G401 (cell line): ENCODE data around the gene RNU7-1. TPM values are rescaled to one million over a fixed set of nuclear protein-coding genes. Genes with fewer than 3 reads are reported as not detected.

Experiments
- DNase-seq: peaks from one replicate; pipeline ENCODE4 v3.0.0-alpha.2; 2015; ENCODE audit warnings: low spot score
- in situ Hi-C: cut with HindIII; loops from 2 replicates; pipeline ENCODE4 v1.10.0; 2016; ENCODE audit warnings: low sequenced_read_pairs, mixed read lengths
- total RNA-seq: library from RNA; depleted of rRNA; stranded (reverse); fragments of >200 nt; shearing (Covaris generic); gene quantifications from 2 replicates; pipeline ENCODE4 v1.2.3, GENCODE V29; 2014

RNU7-1 gene
- total RNA-seq, 1 experiment from 2014 or later = not detected

DNA sequence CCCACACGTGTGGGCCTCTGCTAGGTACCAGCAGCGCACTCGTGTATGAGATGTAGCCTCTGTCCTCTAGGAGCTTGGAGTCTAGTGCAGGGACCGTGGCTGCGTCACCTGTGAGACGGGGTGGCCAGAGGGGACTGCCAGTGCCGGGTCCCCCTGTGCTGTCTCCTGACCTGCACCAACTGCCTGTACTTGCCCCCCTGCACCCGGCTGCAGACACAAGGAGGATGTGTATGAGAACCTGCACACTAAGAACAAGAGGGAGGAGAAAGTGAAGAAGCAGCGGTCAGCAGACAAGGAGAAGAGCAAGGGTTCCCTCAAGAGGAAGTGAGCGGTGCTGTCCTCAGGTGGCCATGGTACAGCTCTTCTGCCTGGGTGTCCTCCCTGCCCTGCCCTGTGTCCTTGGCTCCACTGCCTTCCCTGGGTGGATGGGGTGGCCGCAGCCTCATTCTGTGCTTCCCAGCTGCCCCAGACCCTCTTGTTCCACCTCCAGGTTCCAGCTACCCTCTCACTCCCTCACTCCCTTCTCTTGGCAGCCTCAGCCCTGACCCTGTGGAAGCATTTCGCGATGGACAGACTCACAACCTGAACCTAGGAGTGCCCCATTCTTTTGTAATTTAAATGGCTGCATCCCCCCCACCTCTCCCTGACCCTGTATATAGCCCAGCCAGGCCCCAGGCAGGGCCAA is 17.1 kb downstream of the RNU7-1 start:
- in situ Hi-C loops = no loop called here
- DNase-seq = no peak

DNA sequence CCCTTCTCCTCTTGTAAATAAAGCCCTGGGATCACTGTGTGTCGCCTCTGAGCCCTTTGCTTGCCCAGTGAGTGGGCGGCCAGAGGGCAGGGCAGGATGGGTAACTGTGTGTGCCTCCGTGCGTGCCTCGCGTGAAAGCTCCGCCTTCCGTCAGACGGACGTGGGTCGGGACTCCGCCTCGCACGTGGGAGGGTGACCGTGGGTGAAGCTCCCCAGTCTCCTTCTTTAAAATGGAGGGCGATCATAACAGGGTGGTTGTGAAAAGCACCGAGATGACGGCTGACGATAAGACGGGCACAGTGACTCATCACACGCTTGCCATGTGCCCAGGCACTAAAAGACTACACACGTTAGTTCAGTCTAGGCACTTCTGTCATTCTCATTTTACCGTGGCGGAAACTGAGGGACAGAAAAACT is 17.7 kb downstream of the RNU7-1 start:
- no peak for DNase-seq
- in situ Hi-C loops = no loop called here

DNA sequence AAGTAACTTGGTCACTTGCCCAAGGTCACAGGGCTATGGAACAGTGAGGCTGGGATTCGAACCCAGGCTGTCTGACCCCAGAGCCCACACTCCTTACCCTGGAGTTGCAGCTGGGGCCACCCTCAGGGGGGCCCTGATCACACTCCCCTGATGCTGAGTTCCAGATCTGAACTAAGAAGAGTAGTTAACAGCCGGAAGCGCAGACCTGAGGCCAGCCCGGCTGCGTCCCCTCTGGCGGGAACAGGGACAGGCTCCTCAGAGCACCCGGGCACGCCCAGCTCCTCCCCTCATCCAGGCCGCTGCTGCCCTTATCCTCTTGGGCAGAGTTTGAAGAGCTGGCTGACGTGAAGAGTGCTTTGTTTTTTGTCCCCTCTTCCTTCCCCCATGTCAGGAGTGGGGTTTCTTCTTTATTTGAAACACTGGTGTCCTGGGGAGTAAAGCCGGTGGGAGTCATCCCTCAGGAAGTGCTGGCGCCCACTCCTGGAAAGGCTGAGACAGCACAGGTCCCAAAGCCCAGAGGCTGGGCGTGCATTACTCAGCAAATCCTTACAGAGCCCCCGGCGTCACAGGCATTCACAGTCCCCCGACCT is 18.2 kb downstream of the RNU7-1 start:
- in situ Hi-C loops = no loop called here

DNA sequence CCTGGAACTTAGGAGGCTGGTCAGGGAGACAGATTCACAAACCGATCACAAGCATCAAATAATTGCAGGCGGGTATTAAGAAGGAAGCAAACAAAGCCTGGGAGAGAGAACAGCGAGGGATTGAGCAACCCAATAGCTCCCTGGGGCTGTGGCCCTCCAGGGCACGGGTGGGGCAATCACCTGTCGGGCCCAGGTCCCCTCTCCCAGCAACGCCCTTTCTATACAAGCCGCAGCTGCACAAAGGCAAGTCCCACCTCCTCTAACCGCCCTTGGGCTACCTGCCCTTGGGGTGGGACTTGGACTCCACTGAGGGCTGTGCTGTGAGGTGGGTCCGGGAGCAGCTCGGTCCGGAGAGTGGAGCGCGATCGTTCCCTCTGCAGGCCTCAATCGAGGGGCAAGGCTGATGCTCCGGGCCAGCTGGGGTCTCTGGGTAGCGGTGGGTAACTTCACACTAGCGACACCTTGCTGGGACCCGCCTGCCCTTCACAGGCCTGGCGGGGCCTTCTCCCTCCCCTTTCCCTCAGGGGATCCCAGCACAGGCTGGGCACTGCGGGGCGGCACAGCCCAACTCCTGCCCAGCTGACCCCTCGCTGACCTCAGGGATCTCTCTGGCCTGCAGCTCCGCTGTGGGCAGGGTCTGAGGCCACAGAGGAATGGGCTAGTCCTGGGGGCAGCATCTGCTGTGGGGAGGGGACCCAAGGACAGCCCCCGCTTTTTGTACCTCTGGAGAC is 18.8 kb downstream of the RNU7-1 start:
- in situ Hi-C loops = no loop called here
- no peak for DNase-seq

More for the DNA sequence above, 18.2 kb downstream of the RNU7-1 start:
- DNase-seq = peak; percentile 33

DNA sequence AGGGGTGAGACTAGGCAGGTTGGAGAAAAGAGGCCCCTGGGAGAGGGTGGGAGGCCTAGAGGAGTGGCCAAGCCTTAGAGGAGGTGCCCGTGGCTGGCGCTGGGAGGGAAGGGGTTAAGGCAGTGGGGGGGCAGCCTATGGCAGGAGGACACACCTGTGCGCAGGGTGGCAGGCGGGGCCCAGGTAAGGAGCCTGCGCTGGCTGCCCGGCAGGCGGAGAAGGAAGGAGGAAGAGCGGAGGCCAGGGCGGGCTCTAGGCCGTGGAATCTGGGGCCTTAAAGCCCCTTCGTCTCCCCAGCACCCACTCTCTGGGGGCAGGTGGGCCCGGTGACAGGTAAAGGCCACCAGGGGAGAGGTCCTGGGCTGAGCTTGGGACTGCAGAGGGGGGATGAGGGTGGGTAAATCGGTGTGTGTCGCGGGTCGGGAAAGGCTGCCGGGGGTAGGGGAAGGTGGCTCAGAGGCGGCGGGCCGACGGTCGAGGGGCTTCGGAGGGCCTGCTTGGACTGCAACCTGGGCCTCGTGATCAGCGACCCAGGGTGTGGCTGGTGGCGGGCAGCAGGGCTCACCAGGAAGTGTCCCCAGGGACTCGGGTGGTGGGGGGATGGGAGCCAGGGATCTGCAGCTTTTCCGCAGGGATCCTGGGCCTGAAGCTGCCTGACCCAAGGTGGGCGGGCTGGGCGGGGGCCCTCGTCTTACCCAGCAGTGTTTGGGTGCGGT is 19.6 kb downstream of the RNU7-1 start:
- DNase-seq = no peak
- in situ Hi-C loops = no loop called here

DNA sequence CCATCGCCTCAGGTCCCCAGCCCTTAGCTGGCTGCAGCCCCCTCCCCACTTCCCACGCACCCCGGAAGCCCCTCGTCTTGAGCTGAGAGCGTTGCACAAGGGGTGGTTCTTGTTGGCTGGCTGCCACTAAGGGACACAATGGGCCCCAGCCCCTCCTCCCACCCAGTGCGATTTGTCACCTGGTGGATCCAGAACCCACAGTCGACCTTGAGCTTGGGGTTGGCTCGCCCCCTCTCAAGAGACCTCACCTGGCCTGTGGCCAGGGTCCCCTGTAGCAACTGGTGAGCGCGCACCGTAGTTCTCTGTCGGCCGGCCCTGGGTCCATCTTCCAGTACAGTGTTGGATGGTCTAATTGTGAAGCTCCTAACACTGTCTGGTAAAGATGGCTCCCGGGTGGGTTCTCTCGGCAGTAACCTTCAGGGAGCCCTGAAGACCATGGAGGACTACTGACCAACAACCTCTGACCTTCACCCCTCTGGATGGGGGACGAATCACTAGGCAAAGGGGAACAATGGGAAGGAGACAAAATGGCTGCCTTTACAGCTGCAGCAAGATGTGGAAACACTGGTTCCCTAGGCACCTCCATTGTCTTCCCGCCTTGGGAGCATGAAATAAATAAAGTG is 20.3 kb downstream of the RNU7-1 start:
- no peak for DNase-seq
- in situ Hi-C loops = no loop called here

DNA sequence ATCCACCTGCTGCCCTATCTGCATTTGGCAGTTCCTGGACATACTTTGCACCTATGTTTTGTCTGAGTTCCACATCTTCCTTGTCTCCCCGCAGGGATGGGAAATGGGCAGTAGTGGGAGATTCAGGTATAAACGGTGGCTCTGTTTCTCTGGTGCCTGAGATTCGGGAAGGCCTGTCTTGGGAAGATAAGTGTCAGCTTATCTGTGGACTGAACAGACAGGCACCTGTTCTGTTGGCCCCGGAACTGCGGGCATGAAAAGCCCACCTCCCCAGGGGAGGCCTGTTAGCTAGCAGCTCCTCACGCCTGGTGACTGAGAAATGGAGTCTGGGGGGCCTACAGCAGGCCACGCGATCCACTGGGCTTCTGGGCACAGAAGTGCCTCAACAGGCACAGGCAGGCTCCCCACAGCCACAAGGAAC is 21.0 kb downstream of the RNU7-1 start:
- DNase-seq = no peak

DNA sequence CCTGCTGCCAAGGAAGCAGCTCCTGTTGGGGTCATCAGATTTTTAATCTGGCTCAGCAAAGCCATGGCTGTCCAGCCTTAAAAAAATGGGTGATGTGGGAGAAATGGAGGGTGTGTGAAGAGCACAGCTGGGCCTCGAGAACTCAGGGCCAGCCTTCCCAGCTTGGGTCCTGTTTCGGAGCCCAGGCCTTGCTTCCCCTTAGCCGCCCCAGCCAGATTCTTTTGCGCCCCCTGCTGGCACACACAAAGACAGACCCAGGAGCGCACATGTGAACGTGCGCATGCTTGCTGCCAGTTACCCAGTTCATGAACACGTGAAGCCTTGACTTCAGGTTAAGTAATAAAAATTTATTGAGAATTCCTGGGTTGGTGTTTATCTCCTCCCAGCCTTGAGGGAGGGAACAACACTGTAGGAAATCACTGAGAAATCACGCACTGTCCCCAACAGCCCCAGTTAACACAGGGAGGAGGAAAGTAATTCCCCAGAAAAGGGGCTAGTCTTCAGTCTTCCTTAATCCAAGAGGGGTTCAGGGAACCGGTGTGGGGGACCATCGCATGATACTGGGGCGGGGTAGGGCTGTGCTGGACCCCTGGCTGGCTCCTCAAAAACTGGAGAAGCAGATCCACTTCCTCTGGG is 21.5 kb downstream of the RNU7-1 start:
- DNase-seq = peak; percentile 89
- in situ Hi-C loops = no loop called here

More for the DNA sequence above, 21.0 kb downstream of the RNU7-1 start:
- in situ Hi-C loops = no loop called here

DNA sequence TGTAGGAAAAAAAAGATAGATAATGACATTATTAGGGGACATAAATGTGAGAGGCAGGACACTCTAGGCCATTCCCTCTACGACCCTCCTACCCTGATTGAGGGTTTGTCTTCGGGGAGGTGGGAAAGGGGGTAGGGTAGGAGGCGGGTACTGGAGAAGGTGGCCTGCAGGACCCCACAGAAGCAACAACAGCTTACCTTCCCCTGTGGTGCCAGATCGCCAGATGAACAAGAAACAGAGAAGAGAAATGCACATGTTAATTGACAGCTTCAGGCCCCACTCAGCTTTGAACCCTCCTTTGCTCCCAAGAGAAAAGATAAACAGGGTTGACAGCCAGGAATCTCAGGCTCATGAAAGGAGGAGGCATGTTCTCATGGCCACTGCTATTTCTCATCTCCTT is 22.1 kb downstream of the RNU7-1 start:
- in situ Hi-C loops = no loop called here

DNA sequence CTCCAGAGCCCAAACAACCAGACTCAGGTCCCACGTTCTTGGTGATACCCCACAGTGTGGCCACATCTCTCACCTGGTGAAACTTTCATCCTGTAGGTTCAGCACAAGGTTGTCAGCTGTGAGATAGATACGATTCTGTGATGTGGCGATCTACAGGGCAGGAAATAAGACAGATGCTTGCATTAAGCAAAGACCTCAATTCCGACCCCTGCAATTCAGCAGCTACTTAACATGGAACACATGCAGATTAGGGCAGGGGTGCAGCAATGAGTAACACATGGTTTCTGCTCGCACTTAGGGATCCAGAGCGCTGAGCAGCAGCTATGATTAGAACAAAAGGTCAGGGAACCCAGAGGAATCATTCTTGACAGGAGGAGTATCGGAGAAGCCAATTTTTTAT is 22.7 kb downstream of the RNU7-1 start:
- in situ Hi-C loops = no loop called here
- DNase-seq = no peak

More for the DNA sequence above, 22.1 kb downstream of the RNU7-1 start:
- no peak for DNase-seq

DNA sequence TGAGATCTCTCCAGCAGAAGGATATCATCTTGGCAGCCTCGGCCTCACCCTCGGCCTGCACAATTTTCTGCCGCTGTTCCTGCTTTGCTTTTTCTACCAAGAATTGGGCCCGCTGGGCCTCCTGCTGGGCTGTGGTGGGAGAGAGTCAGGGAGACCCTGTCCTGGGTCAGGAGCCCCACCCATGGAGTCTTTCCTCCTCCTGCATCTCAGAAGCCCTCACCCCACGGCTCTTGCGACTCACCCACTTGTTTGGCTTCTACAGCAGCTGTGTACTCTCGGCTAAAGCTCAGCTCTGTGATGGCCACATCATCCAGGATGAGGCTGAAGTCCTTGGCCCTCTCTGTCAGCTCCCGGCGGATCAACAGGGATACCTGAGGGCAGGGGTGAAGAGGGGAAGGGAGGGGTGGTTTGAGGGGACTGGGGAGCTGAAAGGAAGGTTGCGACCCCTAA is 24.1 kb downstream of the RNU7-1 start:
- DNase-seq = no peak
- in situ Hi-C loops = no loop called here

DNA sequence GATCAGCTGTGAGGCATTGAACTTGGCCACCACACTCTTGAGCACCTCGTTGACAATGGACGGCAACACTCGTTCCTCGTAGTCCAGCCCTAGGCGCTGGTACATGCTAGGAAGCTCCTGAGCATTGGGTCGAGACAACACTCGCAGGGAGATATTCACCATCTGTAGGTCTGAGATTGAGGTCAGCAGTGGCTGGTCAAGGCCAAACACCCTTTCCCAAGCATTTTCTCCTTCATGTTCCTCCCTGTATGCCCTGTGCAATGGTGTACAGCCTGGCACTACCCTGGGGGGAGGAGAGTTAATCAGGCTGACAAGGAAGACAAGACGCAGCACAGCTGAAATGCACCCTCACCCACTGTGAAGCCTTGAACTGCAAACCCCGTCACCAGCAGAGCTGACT is 24.8 kb downstream of the RNU7-1 start:
- DNase-seq = no peak
- in situ Hi-C loops = no loop called here

DNA sequence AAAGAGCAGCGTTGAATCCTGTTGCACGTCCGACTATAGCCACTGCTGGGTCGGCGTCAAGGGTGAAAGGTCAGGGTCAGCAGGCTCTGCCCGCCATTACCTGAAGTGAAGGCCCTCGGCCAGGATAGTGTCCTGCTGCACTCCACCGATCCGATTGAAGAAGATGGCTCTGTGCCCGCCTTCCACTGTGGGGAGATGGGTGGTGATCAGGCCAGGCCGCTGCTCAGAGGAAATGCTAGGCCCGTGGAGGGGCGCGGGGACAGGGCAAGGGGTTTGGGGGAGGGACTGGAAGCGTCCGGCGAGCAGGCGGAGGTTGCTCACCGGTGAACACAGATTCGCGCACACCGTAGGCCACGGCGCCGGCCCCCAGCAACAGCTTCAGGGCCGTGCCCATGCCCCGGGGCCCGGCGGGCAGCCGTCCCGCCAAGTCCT is 26.5 kb downstream of the RNU7-1 start:
- in situ Hi-C loops = no loop called here
- DNase-seq = no peak

DNA sequence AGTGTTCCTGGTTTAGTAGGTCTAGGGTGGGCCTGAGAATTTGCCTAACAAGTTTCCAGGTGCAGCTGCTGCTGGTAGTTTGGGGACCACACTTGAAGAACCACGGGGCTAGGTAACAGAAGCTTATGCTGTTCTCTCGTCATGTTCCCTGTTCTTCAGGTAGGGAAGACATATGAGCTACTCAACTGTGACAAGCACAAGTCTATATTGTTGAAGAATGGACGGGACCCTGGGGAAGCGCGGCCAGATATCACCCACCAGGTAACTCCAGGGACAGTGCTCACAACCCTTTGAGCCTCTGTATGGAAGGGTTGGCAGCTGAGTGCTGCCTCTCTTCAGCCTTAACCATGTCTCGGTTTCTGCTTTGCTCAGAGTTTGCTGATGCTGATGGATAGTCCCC is 30.6 kb downstream of the RNU7-1 start:
- in situ Hi-C loops = no loop called here
- no peak for DNase-seq

DNA sequence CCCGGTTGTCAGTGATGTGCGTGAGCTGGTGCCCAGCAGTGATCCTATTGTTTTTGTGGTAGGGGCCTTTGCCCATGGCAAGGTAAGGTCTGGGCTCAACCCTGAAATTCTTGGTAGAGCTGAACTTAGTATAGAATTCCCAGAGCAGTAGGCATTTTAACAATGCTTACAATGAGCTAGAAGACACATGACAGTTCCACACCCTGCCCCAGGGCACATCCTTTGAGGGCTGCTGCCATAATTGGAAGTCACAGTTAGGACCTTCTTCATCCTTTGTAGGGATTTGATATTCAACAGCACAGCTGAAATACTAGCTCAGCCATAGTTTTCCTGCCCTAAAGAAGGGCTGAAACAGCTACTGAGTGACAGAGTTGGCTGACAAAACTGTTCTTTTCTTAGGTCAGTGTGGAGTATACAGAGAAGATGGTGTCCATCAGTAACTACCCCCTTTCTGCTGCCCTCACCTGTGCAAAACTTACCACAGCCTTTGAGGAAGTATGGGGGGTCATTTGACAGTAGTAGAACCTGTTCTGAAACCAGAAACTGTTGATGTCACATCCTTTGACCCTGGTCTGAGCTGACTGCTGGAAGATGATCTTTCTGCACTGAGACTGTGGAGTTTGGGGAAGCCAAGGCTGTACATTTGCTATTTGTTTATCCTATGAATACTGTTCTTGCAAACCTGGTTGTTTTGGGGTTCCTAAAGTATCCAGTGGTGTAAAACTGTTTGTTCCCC is 31.8 kb downstream of the RNU7-1 start:
- in situ Hi-C loops = no loop called here
- DNase-seq = no peak

DNA sequence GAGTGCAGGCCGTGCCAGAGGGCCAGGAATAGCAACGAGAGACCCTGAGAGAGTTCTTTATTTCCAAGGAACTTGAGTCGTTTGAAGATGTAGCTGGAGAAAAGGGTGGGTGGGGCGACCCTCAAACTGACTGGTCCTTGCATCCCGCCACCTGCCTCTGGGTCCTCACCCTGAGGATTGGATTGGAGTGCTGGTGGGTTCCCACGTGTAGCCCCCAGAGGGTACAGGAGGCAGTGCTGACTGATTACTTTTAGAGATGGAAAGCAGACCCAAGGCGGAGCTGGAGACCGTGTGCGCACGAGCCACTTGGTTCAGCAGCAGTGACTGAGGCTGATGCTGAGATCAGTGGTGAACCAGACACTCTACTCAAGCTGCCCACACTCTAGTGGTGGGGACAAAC is 34.0 kb downstream of the RNU7-1 start:
- no peak for DNase-seq
- in situ Hi-C loops = no loop called here

DNA sequence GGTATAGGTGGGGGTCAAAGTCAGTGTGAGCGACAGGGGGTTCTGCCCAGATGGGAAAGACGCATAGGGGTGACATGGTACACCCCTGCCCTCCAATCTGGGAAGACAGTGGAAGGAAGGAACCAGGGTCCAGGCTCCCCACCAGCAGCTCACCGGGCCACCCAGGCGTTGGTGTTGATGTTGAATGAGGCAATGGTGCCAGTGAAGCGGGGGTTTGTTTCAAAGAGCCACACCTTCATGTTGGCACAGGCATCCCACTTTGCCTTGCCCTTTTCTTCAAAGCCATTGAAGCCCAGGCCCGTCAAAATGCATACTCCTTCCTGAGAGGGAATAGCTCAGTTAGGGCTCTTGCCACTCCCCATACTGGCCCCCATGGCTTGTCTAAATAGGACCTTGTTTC is 34.6 kb downstream of the RNU7-1 start:
- in situ Hi-C loops = no loop called here

DNA sequence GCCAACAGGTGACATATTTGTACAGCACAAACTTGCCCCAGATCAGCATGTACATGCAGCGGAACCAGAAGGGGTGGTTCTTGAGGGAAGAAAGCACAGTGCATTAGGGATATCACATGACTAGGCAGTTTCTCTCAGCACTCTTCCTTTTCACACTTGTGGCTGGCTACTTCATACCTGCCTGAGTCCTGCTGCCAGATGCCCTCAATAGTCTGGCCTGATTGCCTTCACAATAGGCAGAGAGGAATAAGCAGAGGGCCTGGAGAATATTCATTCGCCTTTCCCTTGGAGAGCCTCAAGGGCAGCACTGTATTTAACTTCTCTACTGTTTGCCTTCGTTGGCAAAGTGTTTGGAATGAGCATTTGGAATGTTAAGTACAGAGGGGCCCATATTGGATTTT is 35.0 kb downstream of the RNU7-1 start:
- in situ Hi-C loops = no loop called here
- no peak for DNase-seq

More for the DNA sequence above, 34.6 kb downstream of the RNU7-1 start:
- DNase-seq = no peak
